Measurements from ENCODE around the gene PRPF18.
A peak's percentile ranks its signal among the peaks of the same experiment; 100 is the strongest.

The PRPF18 gene

GRCh38 chr10:13671904-13672303, 85.1 kb downstream of the PRPF18 start:
- no peak for DNase-seq

- DNase-seq = no peak
Observed at GRCh38 chr10:13672548-13672947, 85.8 kb downstream of the PRPF18 start.

GRCh38 chr10:13673156-13673555, 86.4 kb downstream of the PRPF18 start:
- DNase-seq = no peak

- peak; percentile 75 for DNase-seq
Observed at GRCh38 chr10:13674645-13675588, 88.2 kb downstream of the PRPF18 start.

GRCh38 chr10:13678101-13678843, 91.5 kb downstream of the PRPF18 start:
- no peak for DNase-seq

Data from left hindlimb (tissue), 1 donor.